ENCODE measurements around the gene KANSL1. TPM values are rescaled to one million over a fixed set of nuclear protein-coding genes. Genes with fewer than 3 reads are reported as not detected.

The KANSL1 gene
- total and polyA plus RNA-seq, 2 of the 4 experiments (the other 2 are of a cell fraction): 19.1 to 49.6 TPM

GRCh38 chr17:46120537-46120936 is 72.7 kb downstream of the KANSL1 start:
- H3K27me3 ChIP-seq (ENCODE audit: control insufficient read depth, insufficient read depth, low read length): no peaks in the 10 kb centered on the region
- H2BK20ac ChIP-seq (ENCODE audit: low read depth, low read length): no peak overlapping the region
- H3K4me1 ChIP-seq (ENCODE audit: control insufficient read depth, insufficient read depth, low read length): peaks cover 10% of the 10 kb centered on the region
- H2AFZ ChIP-seq (replicated peaks; ENCODE audit: low read length, poor library complexity): no peak overlapping the region
- H2AK9ac ChIP-seq (replicated peaks; ENCODE audit: low read depth, low read length, poor library complexity): no peak overlapping the region
- no peak overlapping the region for H3K14ac ChIP-seq (replicated peaks; ENCODE audit: low read depth, low read length)
- TF ChIP-seq CEBPB (IDR thresholded peaks at IDR 0.05; ENCODE audit: low read depth, low read length) (no peak), BHLHE40 (IDR thresholded peaks at IDR 0.05; ENCODE audit: low read depth, low read length) (no peak), SMC3 (IDR thresholded peaks at IDR 0.05; ENCODE audit: low read depth, low read length) (no peak), ELK1 (IDR thresholded peaks at IDR 0.05; ENCODE audit: borderline replicate concordance, low read depth, low read length) (no peak), MXI1 (IDR thresholded peaks at IDR 0.05; ENCODE audit: borderline replicate concordance, low read depth, low read length) (no peak), FOS (IDR thresholded peaks at IDR 0.05; ENCODE audit: low read depth, low read length) (no peak), RAD21 (IDR thresholded peaks at IDR 0.05; ENCODE audit: low read length) (no peak), MAFK (IDR thresholded peaks at IDR 0.05; ENCODE audit: low read depth, low read length) (no peak), MAZ (IDR thresholded peaks at IDR 0.05; ENCODE audit: borderline replicate concordance, low read depth, low read length) (no peak)
- TF ChIP-seq, protein P1, sequence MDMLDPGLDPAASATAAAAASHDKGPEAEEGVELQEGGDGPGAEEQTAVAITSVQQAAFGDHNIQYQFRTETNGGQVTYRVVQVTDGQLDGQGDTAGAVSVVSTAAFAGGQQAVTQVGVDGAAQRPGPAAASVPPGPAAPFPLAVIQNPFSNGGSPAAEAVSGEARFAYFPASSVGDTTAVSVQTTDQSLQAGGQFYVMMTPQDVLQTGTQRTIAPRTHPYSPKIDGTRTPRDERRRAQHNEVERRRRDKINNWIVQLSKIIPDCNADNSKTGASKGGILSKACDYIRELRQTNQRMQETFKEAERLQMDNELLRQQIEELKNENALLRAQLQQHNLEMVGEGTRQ (IDR thresholded peaks at IDR 0.05; ENCODE audit: low read depth, low read length): no peak
- H3K23ac ChIP-seq (ENCODE audit: low read depth, low read length): no peak overlapping the region
- H3K9me1 ChIP-seq (ENCODE audit: insufficient read depth, low read length): peaks cover 15% of the 10 kb centered on the region
- no peak overlapping the region for H2BK15ac ChIP-seq (ENCODE audit: low read depth, low read length)
- no TSS peak for BruUV-seq (replicated peaks)
- H3K36me3 ChIP-seq (ENCODE audit: control insufficient read depth, insufficient read depth, low read length): no peaks in the 10 kb centered on the region; the same call in 1 of the 2 replicates
- no peaks in the 10 kb centered on the region for H3K9me3 ChIP-seq (ENCODE audit: control insufficient read depth, insufficient read depth, low read length)
- H4K8ac ChIP-seq (ENCODE audit: low read depth in 2 of 2, low read length in 2 of 2): no peak overlapping the region
- no peak overlapping the region for H3K56ac ChIP-seq (ENCODE audit: extremely low read depth, insufficient read depth, low read length)
- ChIA-PET POLR2A (ENCODE audit: unreplicated experiment) (no interaction called here), CTCF (no interaction called here)
- H3K9ac ChIP-seq (ENCODE audit: low read depth, low read length): no peak overlapping the region
- no peak overlapping the region for H2AK5ac ChIP-seq (ENCODE audit: low read depth, low read length)
- intact Hi-C loops (cut with micrococcal nuclease): no loop called here
- no peak overlapping the region for H2BK5ac ChIP-seq (ENCODE audit: low read depth, low read length, poor library complexity, severe bottlenecking)
- WGBS, 2 experiments (ENCODE audit: extremely low coverage in 2 of 2, insufficient read length in 1 of 2): no CpG with 5 or more reads among the region's 3 CpGs
- H3K18ac ChIP-seq (ENCODE audit: low read depth, low read length): no peak overlapping the region
- no peak overlapping the region for H3K4me3 ChIP-seq (ENCODE audit: insufficient read depth, low read depth, low read length)
- H3K79me1 ChIP-seq (ENCODE audit: low read depth in 1 of 2, low read length in 2 of 2): peaks cover 40 to 94% of the 10 kb centered on the region in 2 experiments
- no peak overlapping the region for H4K5ac ChIP-seq (ENCODE audit: low read depth, low read length)
- dilution Hi-C loops (cut with HindIII; ENCODE audit: low sequenced_read_pairs, unreplicated experiment): no loop called here
- H3K4me2 ChIP-seq (ENCODE audit: low read depth, low read length): no peak overlapping the region
- no peak overlapping the region for H3K4ac ChIP-seq (ENCODE audit: low read depth, low read length)
- DNase-seq (no peak), ATAC-seq (ENCODE audit: low read depth) (no peak)
- no peak overlapping the region for H3K27ac ChIP-seq (ENCODE audit: insufficient read depth, low read length)
- in situ Hi-C loops (cut with MboI; ENCODE audit: low sequenced_read_pairs): no loop called here
- H2BK120ac ChIP-seq (ENCODE audit: low read depth, low read length): no peak overlapping the region
- H4K91ac ChIP-seq (ENCODE audit: insufficient read depth, low read depth, low read length): no peak overlapping the region
- peaks cover 95% of the 10 kb centered on the region for H4K20me1 ChIP-seq (ENCODE audit: insufficient read depth, low read length)

Measured in IMR-90 (cell line).